ENCODE data around the gene FKBP10. TPM values are rescaled to one million over a fixed set of nuclear protein-coding genes. Genes with fewer than 3 reads are reported as not detected.

Gene FKBP10
- polyA plus RNA-seq, 2 of the 4 experiments (the other 2 are of a cell fraction): 109 to 119 TPM

- TF ChIP-seq MYC (IDR thresholded peaks at IDR 0.05; ENCODE audit: borderline replicate concordance, low read length): no peak
- TF ChIP-seq EP300 (IDR thresholded peaks at IDR 0.05): no peak
- no peak for TF ChIP-seq MAX (IDR thresholded peaks at IDR 0.05)
- no peak for TF ChIP-seq BCL3 (IDR thresholded peaks at IDR 0.05)
- TF ChIP-seq TP53 (CRISPR knock-in tag; IDR thresholded peaks at IDR 0.05): no peak
Observed at GRCh38 chr17:41772218-41772585, 40.6 kb upstream of the FKBP10 start (continued).

- ATAC-seq: no peak
- Histone ChIP-seq H3K4me1 (peaks cover 62% of the 10 kb centered on the region), H3K9me3 (no peaks in the 10 kb centered on the region), H3K27ac (peak overlapping the region; percentile 89 to 93), H3K4me2 (peak overlapping the region; percentile 87), H3K4me3 (no peak overlapping the region)
- ChIA-PET POLR2A (interaction anchor here (0.6 to 2.3 kb wide), 7 partner anchors 10 to 1634 kb away, joined by 3 to 17 read pairs (median 5); partner anchors contain the start of genes FKBP10 and JUP), CTCF (interaction anchor here (52.0 to 96.0 kb wide), 2 partner anchors 15 to 23 kb away, joined by 3262 read pairs; partner anchors contain the start of genes FKBP10, GAST, HAP1 and JUP)
- WGBS (ENCODE audit: missing lambda C conversion rate): 82% methylated on average over 19 of the region's 19 CpGs
- FAIRE-seq: no peak
- DNase-seq (ENCODE audit: low read depth in 1 of 2, low spot score in 1 of 2): no peak
- TF ChIP-seq RAD21 (conservative IDR thresholded peaks at IDR 0.05 in 1 of 2, IDR thresholded peaks at IDR 0.05 in 1 of 2) (0 out of 5 replicates have a peak, but pooled peaks of 1 of the 2 experiments have one; percentile 0), HMGXB4 (CRISPR knock-in tag; IDR thresholded peaks at IDR 0.05; ENCODE audit: borderline replicate concordance) (no peak)
Observed at GRCh38 chr17:41772586-41773189, 40.1 kb upstream of the FKBP10 start.

GRCh38 chr17:41773190-41773588 is 39.6 kb upstream of the FKBP10 start:
- Histone ChIP-seq H3K4me3 (0 out of 3 replicates have a peak overlapping the region, but pooled peaks have one; percentile 7), H3K9me3 (no peaks in the 10 kb centered on the region), H3K27ac (peak overlapping the region; percentile 89 to 93), H3K4me2 (peak overlapping the region; percentile 87), H3K4me1 (peaks cover 67% of the 10 kb centered on the region)
- no peak for FAIRE-seq
- ChIA-PET POLR2A (interaction anchor here (0.9 to 2.3 kb wide), 7 partner anchors 10 to 85 kb away, joined by 3 to 17 read pairs (median 4); partner anchors contain the start of genes FKBP10 and JUP), CTCF (interaction anchor here (52.0 to 96.0 kb wide), 2 partner anchors 15 to 23 kb away, joined by 3262 read pairs; partner anchors contain the start of genes FKBP10, GAST, HAP1 and JUP)
- DNase-seq (ENCODE audit: low read depth in 1 of 2, low spot score in 1 of 2): peak; percentile 89 to 90
- peak; percentile 46 to 58 for ATAC-seq
- 7% methylated on average over 12 of the region's 12 CpGs for WGBS (ENCODE audit: missing lambda C conversion rate)
- no peak for TF ChIP-seq ESRRA (IDR thresholded peaks at IDR 0.05; ENCODE audit: borderline replicate concordance, low read length)
- TF ChIP-seq MAZ (IDR thresholded peaks at IDR 0.05; ENCODE audit: borderline replicate concordance, low read depth, low read length): no peak
- no peak for TF ChIP-seq RCOR1 (IDR thresholded peaks at IDR 0.05; ENCODE audit: low read depth, low read length)
- no peak for TF ChIP-seq KDM1A (IDR thresholded peaks at IDR 0.05; ENCODE audit: low read depth)
- TF ChIP-seq ZFP36 (IDR thresholded peaks at IDR 0.05; ENCODE audit: borderline replicate concordance, partially characterized antibody): peak; percentile 39
- TF ChIP-seq HEYL (CRISPR knock-in tag; IDR thresholded peaks at IDR 0.05): no peak
- TF ChIP-seq KDM5A (IDR thresholded peaks at IDR 0.05): no peak
- TF ChIP-seq EHF (CRISPR knock-in tag; IDR thresholded peaks at IDR 0.05): peak; percentile 27; the same call in 1 of the 2 replicates
- no peak for TF ChIP-seq TFCP2L1 (CRISPR knock-in tag; IDR thresholded peaks at IDR 0.05)
- TF ChIP-seq EP300 (IDR thresholded peaks at IDR 0.05): no peak
- TF ChIP-seq E2F6 (IDR thresholded peaks at IDR 0.05; ENCODE audit: borderline replicate concordance, low read depth): peak; percentile 38; the same call in 1 of the 2 replicates
- TF ChIP-seq BHLHE40 (IDR thresholded peaks at IDR 0.05; ENCODE audit: low read depth, low read length): no peak
- no peak for TF ChIP-seq POLR2AphosphoS2 (conservative IDR thresholded peaks at IDR 0.05; ENCODE audit: low read length)
- no peak for TF ChIP-seq POLR2A (IDR thresholded peaks at IDR 0.05; ENCODE audit: low read length)
- no peak for TF ChIP-seq CTCF (IDR thresholded peaks at IDR 0.05)
- no peak for TF ChIP-seq JUNB (IDR thresholded peaks at IDR 0.05)
- TF ChIP-seq HES2 (IDR thresholded peaks at IDR 0.05): no peak
- TF ChIP-seq CHD4 (IDR thresholded peaks at IDR 0.05; ENCODE audit: borderline replicate concordance): no peak
- peak; percentile 17; the same call in 1 of the 3 replicates for TF ChIP-seq SMC3 (IDR thresholded peaks at IDR 0.05)

Measured in A549 (cell line).